Ectodermal cell (in vitro differentiated cells): ENCODE data around the gene CPB1. TPM values are rescaled to one million over a fixed set of nuclear protein-coding genes. Genes with fewer than 3 reads are reported as not detected.
"Not testable (repeated sequence)": the region's sequence is repeated elsewhere in the genome, so short reads cannot be mapped to it uniquely, and the experiment has no call there.

ENCODE experiments used
- H3K27ac ChIP-seq: 2 replicates; pipeline ENCODE4 v1.7.0; 2013; ENCODE audit warnings: mild to moderate bottlenecking, low read depth, low read length; ENCODE audit not compliant: insufficient read depth, poor library complexity, severe bottlenecking
- H3K27me3 ChIP-seq: 2 replicates; pipeline ENCODE4 v1.7.0; 2013; ENCODE audit warnings: mild to moderate bottlenecking, low read length; ENCODE audit not compliant: insufficient read depth, control insufficient read depth, poor library complexity, severe bottlenecking
- H3K36me3 ChIP-seq: one replicate; pipeline ENCODE4 v1.7.0; 2013; ENCODE audit warnings: low read length; ENCODE audit not compliant: control insufficient read depth, insufficient read depth
- H3K4me1 ChIP-seq: one replicate; pipeline ENCODE4 v1.7.0; 2013; ENCODE audit warnings: low read length; ENCODE audit not compliant: control insufficient read depth, insufficient read depth
- H3K4me3 ChIP-seq: 2 replicates; pipeline ENCODE4 v1.7.0; 2013; ENCODE audit warnings: low read depth, low read length, control low read depth; ENCODE audit not compliant: insufficient read depth
- H3K9me3 ChIP-seq: 2 replicates; pipeline ENCODE4 v1.7.0; 2013; ENCODE audit warnings: mild to moderate bottlenecking, low read length, moderate library complexity; ENCODE audit not compliant: control insufficient read depth
- WGBS, 2 experiments: methylation state at CpG; one replicate each; pipeline ENCODE4 v1.1.7; 2013; ENCODE audit warnings: missing lambda C conversion rate in 2 of 2; 5-methylcytosine and 5-hydroxymethylcytosine counted together
- polyA plus RNA-seq, 4 experiments: library from polyadenylated mRNA; stranded (reverse); fragments of 50-300 nt; gene quantifications; one replicate each; pipeline ENCODE4 v1.2.3, GENCODE V29; 2013

The CPB1 gene
- polyA plus RNA-seq (2013, experiment 1 of 4): not detected
- polyA plus RNA-seq (2013, experiment 2 of 4): not detected
- not detected for polyA plus RNA-seq (2013, experiment 3 of 4)
- not detected for polyA plus RNA-seq (2013, experiment 4 of 4)

DNA sequence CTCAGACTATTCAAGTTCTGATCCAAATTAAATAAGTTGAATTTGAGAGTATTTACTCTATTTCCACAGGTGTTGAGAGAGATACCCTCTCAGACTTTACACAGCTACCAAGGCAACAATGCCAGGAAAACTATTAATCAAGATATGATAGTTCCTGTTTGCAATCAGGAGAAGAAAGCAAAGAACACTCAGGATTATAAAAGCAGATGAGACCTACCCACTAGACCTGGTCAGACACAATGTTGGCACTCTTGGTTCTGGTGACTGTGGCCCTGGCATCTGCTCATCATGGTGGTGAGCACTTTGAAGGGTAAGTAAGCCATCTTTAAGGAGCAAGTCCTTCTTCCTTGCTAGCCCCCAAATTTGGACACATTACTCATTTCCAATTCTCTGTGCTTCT is at the start of gene CPB1:
TSS of gene CPB1 (plus strand) at position 227 of the 400 bp plus-strand sequence. CDS start at position 240, 13 bp downstream.
- no peaks in the 10 kb centered on the region for H3K9me3 ChIP-seq
- H3K27ac ChIP-seq: no peak within 1 kb of the TSS
- H3K36me3 ChIP-seq: no peaks in the 10 kb centered on the region
- H3K4me3 ChIP-seq: no peak within 1 kb of the TSS
- no peaks in the 10 kb centered on the region for H3K4me1 ChIP-seq
- no peaks in the 10 kb centered on the region for H3K27me3 ChIP-seq

DNA sequence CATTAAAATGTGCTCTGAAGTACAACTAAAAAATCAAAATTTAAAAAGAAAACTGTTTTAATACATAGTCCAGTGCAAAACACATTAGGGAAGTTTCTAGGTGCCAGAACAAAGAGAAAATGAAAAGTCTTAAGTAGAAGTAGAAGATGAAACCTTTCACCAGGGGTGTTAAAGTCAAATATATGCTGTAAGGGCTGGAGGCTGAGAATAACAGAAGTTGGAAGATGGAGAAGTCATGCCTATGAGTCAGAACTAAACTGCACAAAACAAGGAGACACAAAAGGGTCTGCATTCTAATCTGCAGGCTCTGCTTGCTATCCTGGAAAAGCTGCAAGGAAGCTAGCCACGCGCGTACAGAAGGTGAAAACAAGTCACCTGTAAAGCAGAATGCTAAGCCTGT is 48.7 kb upstream of the CPB1 start:
- Histone ChIP-seq H3K36me3 (no peaks in the 10 kb centered on the region), H3K9me3 (no peaks in the 10 kb centered on the region), H3K27ac (no peak overlapping the region), H3K27me3 (no peaks in the 10 kb centered on the region), H3K4me3 (no peak overlapping the region), H3K4me1 (no peaks in the 10 kb centered on the region)
- WGBS, 2 experiments: 93 to 97% methylated on average over 3 of the region's 3 CpGs

DNA sequence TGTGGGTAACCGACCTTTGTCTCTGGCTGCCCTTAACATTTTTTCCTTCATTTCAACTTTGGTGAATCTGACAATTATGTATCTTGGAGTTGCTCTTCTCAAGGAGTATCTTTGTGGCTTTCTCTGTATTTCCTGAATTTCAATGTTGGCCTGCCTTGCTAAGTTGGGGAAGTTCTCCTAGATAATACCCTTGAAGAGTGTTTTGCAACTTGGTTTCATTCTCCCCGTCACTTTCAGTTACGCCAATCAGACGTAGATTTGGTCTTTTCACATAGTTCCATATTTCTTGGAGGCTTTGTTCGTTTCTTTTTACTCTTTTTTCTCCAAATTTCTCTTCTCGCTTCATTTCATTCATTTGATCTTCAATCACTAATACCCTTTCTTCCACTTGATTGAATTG is 42.6 kb upstream of the CPB1 start:
- WGBS, 2 experiments: 87 to 92% methylated on average over 6 of the region's 6 CpGs
- not testable (repeated sequence) for H3K27me3 ChIP-seq, H3K27ac ChIP-seq

DNA sequence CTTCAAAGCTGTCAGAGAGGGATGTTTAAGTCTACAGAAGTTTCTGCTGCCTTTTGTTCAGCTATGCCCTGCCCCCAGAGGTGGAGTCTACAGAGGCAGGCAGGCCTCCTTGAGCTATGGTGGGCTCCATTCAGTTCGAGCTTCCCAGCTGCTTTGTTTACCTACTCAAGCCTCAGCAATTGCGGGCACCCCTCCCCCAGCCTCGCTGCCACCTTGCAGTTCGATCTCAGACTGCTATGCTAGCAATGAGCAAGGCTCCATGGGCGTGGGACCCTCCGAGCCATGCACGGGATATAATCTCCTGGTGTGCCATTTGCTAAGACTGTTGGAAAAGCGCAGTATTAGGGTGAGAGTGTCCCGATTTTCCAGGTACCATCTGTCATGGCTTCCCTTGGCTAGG is 41.5 kb upstream of the CPB1 start:
- H3K27ac ChIP-seq, H3K36me3 ChIP-seq, H3K9me3 ChIP-seq, H3K27me3 ChIP-seq, H3K4me1 ChIP-seq, H3K4me3 ChIP-seq: not testable (repeated sequence)
- 93 to 95% methylated on average over 9 of the region's 9 CpGs for WGBS, 2 experiments

More for the DNA sequence above, 42.6 kb upstream of the CPB1 start:
- H3K4me3 ChIP-seq, H3K9me3 ChIP-seq, H3K4me1 ChIP-seq, H3K36me3 ChIP-seq: not testable (repeated sequence)

DNA sequence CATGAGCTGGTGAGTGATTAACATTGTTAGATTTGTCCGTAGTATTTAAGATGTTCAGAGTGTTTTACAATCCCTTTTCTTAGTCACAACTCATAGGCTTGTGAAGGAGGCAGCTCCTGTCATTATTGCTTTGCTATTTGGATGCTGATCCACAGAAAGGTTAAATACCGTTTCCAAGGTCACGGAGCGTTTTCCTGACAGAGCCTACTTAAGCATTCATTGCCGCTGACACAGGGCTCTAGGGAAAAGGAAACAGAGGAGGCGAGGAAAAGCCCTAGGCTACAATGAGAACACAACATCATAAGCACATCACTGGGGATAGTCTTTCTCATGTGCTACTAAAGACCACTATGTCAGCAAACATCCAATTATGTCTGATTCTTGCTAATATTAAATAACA is 38.5 kb upstream of the CPB1 start:
- Histone ChIP-seq H3K27ac (no peak overlapping the region), H3K4me3 (no peak overlapping the region), H3K4me1 (no peaks in the 10 kb centered on the region), H3K36me3 (no peaks in the 10 kb centered on the region), H3K9me3 (no peaks in the 10 kb centered on the region), H3K27me3 (no peaks in the 10 kb centered on the region)
- 48 to 58% methylated on average over 5 to 6 of the region's 6 CpGs for WGBS, 2 experiments

DNA sequence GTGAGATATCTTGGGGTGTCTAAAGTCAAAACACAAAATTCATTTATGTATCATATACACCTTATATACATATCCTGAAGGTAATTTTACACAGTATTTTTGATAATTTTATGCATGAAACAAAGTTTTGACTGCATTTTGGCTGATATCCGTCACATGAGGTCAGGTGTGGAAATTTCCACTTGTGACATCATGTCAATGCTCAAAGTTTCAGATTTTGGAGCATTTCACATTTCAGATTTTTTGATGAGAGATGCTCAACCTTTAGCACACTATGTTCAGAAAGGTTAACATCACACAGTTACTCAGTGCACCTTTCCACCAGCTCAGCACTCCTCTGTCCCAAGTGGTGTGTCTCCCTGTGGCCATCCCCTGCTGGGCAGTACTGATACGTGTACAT is 37.7 kb upstream of the CPB1 start:
- Histone ChIP-seq H3K27ac (no peak overlapping the region), H3K4me3 (no peak overlapping the region), H3K4me1 (no peaks in the 10 kb centered on the region), H3K27me3 (no peaks in the 10 kb centered on the region), H3K36me3 (no peaks in the 10 kb centered on the region), H3K9me3 (no peaks in the 10 kb centered on the region)
- WGBS, 2 experiments: 88 to 91% methylated on average over 1 to 2 of the region's 2 CpGs

DNA sequence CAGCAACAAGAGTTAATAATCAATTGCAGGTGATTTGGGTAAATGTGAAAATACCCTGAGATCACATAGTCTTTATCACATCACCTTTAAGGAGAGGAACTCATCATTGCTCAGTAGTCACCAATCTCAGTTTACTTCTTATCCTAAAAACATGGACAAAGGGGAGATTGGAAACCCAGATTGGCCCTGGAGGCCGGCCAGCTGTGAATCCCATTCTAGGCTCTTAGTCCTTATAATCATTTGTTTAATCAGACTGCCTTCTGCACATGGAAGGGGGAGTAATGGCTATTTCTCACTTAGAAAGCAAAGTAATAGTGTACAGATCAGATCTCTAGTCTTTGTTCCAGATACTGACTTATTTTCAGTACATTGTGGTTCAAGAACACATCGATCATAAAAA is 37.2 kb upstream of the CPB1 start:
- Histone ChIP-seq H3K4me1 (no peaks in the 10 kb centered on the region), H3K36me3 (no peaks in the 10 kb centered on the region), H3K27ac (no peak overlapping the region), H3K9me3 (no peaks in the 10 kb centered on the region), H3K27me3 (no peaks in the 10 kb centered on the region), H3K4me3 (no peak overlapping the region)
- 91 to 98% methylated on average over 2 of the region's 2 CpGs for WGBS, 2 experiments

DNA sequence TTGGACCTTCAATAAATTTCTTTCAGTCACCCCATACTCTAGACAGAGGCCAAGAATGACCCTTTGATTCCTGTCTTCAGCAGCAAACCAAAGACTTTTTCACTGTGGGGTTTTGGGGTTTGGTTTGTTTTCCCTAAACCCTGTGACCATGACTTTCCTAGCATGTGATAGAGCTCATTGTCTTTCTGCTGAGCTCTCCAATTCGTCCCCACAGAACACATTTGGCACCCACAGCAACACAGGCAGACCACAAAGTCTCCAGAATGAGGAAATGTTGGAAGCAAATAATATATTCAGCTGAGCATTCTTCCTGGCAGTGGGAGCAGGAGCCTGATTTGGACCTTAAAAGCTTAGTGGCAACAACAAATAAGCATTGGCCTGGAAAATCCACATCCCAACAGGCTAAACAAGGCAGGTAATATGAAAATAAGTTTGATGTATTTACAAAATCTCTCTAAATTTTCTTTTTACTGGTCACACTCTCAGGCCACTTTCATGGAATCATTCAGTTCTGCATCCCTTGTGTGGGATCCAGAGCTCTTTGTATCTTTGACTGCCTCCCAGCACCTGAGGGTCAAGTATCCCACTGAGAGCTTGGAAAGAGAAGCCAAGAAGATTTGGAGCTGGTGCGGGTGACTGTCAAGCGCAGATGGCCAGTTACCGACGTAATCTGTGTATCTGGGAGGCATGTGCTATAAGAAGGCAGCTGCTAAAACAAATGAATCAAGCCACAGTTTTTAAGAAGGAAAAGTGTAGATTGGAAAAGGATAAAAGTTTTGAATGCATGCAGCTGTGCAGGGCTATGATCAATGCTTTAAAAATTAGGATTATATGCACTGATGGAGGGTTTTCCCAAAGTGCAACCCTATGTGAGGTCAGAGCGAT is 36.5 kb upstream of the CPB1 start:
- Histone ChIP-seq H3K27me3 (no peaks in the 10 kb centered on the region), H3K36me3 (no peaks in the 10 kb centered on the region), H3K4me1 (no peaks in the 10 kb centered on the region), H3K27ac (no peak overlapping the region), H3K9me3 (no peaks in the 10 kb centered on the region), H3K4me3 (no peak overlapping the region)
- WGBS, 2 experiments: 82% methylated on average over 6 of the region's 6 CpGs

DNA sequence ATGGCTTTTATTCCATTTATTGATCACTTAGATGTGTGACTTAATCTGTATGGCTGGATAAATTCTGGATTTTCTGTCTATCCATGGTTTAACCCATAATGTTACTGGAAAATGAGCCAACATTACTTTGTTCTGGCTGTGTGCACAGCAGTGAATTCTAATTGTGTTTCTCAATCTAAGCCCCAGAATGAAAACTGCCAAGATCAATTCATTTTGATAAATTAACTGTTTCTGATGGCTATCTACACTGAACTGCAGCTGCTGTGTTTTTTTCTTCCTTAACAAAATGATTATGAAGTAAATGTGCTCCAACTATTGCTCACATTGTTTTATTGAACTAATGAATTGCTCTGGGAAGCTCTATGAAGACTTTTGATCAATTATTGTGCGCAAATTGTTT is 35.7 kb upstream of the CPB1 start:
- Histone ChIP-seq H3K27me3 (no peaks in the 10 kb centered on the region), H3K36me3 (no peaks in the 10 kb centered on the region), H3K4me3 (no peak overlapping the region), H3K9me3 (no peaks in the 10 kb centered on the region), H3K27ac (no peak overlapping the region), H3K4me1 (no peaks in the 10 kb centered on the region)
- 100% methylated on average over 1 of the region's 1 CpG; no CpG with 5 or more reads in 1 of the 2 experiments for WGBS, 2 experiments

DNA sequence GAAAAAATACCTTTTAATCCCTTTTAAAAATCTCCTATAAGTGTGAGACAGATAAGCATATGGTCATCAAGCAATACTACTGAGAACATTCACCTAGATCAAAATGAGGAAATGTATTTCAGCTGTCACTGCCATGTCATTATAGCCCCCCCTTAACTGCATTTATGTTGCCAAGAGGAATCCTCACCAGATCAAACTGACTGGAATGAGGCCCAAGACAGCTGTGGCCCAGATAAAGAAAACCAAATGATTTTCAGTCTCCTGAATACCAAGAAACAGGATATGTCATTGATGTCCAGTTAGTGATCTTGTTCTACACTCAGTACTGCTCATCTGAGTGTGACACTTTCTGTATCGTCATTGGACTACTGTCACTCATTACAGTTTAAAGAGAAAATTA is 35.1 kb upstream of the CPB1 start:
- Histone ChIP-seq H3K4me1 (no peaks in the 10 kb centered on the region), H3K27ac (no peak overlapping the region), H3K27me3 (no peaks in the 10 kb centered on the region)

More for the DNA sequence above, 35.1 kb upstream of the CPB1 start:
- Histone ChIP-seq H3K9me3 (no peaks in the 10 kb centered on the region), H3K36me3 (no peaks in the 10 kb centered on the region), H3K4me3 (no peak overlapping the region)
- WGBS, 2 experiments: 100% methylated on average over 1 of the region's 1 CpG
